HUDEP-2 (cell line): ENCODE data around the gene TTLL11.

Experiments used
- DNase-seq, 76 experiments: peaks; one replicate each; lab custom pipeline; 2025; ENCODE audit not compliant: unreplicated experiment in 76 of 76; lab: John Stamatoyannopoulos, UW

Gene TTLL11

DNA sequence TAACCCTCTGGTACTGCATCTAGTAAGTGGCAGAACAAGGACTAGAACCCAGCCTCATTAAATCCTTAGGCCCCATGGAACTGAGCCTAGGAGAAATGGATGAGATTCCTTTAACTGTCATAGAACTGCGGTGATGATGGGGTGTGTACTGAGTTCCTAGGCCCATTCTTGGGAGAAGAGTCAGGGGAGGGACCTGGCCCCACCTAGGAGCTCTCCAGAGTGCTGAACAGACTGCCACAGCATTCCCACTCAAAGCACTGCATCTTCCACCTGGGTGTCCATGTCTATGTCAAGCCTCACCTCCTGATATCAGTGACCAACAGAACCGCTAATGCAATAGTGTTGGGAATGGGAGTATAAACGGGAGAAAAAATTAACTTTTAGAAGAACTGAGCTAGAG, 36.6 kb downstream of the TTLL11 start:
- DNase-seq = peak in 8 of 76 experiments; percentile 2 to 30 (median 8)

DNA sequence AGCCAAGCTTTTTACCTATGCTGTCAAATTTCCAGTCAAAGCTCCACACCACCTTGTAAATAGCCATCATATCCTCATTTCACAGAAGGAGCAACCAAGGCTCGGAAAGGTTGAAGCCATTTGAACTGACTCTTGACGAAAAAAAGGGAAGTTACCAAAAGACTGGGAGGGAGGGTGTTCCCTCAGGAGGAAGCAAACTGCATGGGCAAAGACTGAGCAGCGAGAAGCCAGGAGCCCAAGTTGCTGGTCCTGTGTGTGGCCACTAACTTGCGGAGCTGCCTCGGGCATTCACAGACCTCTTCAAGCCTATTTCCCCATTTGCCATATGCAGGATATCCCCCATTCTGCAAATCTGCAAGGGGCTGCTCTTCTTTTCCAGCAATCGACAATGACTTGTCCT, 37.4 kb downstream of the TTLL11 start:
- no peak for DNase-seq

DNA sequence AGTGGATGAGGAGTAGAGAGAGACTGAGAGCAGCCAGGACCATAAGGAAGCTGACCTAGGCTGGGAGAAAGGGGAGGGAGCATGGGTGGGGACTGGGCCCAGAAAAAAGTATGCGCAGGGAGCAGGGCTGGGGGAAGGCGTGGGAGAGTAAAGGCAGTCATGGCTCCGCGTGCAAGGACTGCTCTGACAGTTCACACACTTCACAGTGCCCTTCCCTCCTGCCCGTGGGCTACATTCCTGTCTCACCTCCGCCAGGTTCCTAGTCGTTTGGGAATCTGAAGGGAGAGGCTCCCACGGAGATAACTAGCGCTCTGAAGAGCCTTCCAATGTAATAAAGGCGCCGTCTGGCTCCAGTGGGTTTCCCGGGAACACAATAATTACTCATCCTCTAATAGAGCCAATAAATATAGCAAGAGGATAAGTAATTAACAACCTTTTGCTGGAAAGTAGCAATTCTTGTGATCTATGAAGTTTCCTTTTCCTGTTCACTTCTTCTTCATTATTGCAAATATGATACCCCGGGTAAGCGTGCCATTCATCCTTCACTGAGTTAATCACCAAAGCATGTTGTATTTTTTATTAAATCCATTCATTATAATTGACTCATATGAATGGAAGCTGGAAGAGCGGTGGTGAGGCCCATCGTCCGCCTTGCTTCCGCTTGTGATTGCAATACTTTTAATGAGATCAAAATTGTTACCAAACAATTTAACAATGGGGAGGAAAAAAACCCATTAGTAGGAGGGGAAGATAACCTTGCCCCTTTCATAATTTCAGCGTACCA, 39.3 kb downstream of the TTLL11 start:
- DNase-seq = no peak

DNA sequence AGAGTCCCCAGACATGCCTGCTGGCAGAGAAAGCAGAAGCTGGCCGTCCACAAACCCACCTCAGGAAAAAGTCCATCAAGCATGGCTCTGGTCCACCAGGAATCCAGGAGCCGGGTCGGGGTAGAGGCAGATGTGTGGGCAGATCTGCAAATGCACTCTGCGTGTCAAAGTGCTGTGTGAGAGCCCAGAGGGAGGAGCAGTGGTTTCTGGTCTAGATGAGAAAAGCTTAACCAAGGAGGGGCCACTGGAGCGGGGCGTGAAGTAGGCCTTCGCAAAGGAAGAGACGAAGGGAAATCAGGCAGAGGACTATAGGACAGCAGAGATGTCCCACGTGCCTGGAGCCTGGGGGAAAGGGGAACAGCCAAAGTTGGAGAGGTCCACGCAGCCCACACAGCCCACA, 40.0 kb downstream of the TTLL11 start:
- no peak for DNase-seq

DNA sequence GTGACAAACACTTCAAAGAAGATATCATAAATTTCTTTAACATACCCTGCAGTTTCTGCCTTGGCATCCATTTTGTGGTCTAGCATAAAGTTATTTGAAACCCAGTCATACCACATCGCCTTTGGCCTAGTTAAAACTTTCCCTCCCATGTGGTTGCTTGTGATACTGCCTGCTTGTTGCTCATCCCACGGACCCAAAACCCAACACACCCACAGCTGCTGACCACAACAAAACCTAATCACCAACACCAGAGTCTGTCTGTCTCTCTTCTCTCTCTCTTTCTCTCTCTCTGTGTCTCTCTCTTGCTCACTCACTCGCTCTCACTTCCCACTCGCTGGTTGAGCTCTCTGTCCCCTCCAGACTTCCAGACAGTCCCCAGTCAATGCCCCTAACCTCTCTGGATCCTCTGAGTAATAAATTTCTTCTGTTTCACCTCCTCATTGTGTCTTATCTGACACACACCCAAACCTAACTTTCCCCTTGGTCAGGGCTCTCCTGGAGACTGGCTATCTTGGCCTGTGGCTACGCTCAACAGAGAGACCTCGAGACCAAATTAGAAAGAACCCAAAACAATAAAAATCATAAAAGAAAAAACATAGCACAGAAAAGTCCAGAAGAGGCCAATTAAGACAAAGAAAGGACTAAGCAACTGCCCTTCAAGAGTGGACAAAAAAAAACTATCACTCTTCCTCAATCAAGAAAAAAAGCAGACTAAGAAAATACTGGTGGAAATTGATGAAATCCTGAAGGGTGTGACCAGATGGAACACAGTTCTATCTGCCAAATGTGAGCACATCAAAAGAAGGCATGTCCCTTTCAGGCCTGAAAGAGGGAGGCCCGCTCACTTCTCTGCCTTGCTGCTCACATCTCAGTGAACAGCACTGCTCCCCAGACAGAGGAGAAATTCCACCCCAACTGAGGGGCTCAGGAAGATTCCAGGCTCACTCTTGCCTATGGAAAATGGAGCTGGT, 41.5 kb downstream of the TTLL11 start:
- DNase-seq = peak in 72 of 76 experiments; percentile 29 to 92 (median 68)

DNA sequence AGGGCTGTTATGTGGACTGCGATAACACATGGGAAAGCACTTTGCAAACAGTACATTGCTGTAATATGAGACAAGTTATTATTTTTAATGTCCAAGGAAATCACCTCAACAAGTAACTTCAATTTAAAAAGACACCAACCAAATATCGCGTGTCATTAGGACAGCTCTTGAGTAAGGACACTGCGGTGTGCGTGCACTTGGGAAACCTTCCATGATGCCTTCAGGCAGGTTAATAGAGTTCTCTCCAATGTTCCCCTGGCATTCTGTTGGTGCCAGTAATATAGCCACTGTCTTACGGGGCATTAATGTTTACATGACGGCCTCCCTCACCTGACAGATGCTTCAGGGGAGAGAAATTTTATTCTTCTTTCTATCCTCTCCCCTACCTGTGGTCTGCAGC, 42.9 kb downstream of the TTLL11 start:
- DNase-seq = no peak

DNA sequence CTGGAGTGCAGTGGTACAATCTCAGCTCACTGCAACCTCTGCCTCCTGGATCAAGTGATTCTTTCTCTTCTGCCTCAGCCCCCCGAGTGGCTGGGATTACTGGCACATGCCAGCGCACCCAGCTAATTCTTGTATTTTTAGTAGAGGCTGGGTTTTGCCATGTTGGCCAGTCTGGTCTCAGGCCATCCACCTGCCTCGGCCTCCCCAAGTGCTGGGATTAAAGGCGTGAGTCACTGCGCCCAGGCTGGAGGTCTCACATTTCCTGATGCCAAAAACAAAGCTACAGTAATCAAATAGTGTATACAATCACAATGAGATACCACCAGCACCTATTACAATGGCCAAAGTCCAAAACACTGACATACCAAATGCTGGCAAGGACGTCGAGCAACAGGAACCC, 51.1 kb downstream of the TTLL11 start:
- DNase-seq = no peak

DNA sequence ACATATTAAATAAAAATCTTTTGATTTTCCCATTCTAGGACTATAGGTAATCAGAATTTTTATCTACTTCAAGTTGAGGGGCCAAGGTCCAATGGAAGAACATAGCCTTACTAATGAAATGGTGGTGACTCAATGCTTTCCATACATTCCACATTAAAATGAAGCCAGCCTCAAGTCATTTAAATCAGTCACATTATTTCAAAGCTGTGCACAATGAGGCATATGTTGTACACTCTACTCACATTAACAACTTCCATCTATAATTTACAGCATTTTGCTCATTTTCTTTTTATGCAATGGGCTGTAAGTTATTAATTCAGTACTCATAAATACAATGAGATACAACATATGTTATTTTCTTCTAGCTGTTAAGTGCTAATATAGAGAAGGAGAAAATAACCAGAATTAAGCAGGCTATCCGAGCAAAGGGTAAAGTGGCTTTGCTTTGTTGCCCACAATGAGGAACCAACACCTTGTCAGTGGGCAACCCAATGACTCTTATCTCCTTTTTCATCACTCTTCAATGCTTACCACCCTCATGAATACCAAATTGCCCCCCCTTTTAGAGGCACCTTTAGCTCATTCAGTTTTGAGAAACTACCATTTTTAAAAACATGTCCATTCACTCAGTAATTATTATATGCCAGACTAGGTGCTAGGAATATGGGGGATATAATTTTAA, 52.4 kb downstream of the TTLL11 start:
- DNase-seq = no peak

DNA sequence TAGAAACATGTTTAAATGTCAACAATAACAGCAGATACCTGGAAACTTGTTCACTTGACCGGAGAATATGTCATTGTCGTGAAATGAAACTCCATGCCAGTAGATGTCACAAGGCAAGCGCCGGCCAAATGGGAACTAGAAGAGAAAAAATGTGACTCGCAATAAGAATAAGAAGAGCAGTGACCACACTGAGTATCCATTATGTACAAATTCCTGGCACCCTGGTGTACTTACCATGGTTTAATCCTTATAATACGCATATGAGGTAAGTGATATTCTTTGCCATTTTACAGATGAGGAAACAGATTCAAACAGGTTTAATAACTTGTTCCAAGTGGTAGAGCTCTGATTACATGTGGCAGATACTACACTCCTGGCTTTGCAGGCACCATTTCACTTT, 53.9 kb downstream of the TTLL11 start:
- no peak for DNase-seq

DNA sequence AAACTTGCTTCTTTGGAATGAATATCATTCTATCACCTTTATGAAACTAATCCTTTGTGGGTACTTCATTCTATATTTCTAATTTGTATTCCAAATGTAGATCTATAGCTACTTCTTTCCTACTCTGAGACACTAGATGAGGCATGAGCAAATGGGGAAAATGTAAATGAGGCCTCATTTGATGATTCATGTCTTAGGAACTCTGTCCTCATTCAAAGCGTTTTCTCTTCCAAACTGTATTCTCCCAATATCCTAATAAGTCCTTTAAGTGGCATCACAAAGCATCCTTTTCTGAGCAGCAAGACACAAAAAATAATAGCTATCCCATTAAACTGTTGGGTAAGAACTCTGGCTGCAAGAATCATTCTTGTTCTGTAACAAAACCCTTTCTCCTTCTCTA, 56.1 kb downstream of the TTLL11 start:
- DNase-seq = no peak

DNA sequence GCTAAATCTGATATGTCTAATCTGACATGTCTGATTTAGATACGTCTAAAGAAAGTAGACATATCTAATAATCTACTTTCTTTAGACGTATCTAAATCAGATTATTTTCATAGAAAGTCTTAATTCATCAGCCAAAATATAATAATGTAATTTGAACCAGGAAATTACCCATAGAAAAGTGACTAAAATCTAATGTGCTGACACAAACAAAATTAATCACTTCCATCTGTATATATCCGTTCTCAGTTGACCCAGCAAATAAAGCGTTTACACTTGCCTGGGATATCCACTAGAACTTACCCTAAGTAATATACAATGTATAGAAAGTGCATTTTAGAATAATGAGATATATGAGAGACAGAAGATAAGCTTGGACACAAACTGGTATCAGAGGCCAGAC, 56.7 kb downstream of the TTLL11 start:
- no peak for DNase-seq

DNA sequence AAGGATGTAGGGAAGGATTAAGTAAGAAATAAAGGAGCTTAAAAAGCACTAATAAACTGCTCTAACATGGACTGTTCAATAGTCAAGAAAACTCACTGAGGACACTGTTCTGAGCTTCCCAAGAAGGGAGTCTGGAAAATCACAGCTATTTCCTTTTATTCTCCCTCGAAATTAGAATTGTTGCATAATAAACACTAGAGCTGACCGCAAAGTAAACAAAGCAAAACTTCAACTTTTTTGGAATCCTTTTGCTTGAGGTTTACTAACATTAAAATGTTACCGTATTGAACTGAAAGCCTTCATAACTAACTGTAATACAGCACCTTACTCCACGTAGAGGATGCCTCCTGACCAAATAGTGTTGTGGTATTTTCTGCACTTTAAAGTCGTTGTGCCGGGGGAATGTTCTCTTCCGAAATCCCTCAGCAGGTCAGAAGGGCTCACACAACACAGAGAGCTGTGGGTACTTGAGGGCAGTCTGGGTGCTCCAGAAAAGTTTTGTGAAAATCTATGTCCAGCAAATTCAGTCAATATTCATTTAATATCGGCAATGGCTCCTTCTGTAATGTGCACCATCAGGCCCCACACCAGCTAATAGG, 59.2 kb downstream of the TTLL11 start:
- no peak for DNase-seq

DNA sequence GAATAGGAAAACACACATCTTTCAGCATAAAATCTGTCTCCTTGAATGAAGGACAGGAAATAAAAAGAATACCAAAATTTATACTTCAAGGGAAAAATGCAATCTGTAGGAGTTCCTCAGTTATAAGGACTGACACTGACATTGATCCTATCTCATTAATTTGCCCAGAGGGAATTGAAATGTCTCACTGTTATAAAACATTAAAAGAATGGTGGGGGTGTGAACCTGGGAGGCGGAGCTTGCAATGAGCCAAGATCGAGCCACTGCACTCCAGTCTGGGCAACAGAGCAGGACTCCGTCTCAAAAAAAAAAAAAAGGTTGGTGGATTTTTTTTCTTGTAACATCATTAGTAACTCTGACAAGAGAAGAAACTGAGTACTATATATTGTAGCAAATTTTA, 60.8 kb downstream of the TTLL11 start:
- DNase-seq = no peak

DNA sequence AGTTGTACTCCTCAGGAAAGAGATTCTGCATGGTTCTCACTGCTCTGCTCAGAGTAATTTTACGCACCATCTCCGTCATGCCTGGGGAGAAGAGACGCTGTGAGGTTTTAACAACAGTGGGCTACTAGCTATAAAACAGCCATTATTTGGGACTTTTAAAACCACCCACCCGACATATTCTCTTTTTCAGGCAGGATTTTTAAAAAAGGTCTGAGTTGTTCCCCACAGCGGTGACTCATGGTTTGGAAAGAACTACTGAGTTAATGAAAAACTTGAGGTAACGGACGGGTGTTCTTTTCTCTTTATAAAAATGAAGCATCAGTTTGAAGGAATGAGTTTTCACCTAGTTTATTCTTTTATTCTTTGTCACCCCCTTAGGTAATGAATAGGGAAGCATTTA, 61.3 kb downstream of the TTLL11 start:
- no peak for DNase-seq

DNA sequence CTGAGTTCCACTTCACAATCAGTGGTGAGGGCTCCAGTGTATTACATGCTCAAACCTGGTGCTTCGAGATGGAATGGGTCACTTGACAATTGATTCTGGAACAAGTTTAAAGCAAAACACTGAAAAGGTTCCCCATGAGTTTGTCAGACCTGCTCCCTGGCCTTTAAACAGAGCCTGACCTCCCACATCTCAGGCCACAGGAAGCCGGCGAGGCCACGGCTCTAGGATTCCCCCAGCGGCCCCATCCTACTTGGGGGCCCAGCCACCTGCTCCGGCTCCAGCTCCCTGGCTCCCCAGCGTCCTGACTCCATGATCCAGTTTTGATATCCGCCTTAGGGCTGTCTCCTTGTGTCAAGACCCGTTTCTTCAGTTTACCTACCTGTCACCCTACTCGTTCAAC, 62.0 kb downstream of the TTLL11 start:
- DNase-seq = no peak

DNA sequence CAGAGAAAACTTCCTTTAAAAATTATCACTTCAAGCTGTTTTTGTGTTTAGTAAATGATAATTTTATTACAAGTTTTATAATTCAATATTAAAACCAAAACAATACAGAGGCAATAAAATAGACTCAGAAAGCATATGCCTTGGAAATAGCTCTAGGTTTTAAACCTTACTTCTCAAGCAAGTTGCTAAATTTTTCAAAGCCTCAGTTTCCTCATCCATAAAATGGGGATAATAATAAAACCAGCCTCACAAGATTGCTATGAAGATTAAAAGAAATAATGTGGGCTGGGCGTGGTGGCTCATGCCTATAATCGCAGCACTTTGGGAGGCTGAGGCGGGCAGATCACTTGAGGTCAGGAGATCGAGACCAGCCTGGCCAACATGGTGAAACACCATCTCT, 62.8 kb downstream of the TTLL11 start:
- DNase-seq = no peak

DNA sequence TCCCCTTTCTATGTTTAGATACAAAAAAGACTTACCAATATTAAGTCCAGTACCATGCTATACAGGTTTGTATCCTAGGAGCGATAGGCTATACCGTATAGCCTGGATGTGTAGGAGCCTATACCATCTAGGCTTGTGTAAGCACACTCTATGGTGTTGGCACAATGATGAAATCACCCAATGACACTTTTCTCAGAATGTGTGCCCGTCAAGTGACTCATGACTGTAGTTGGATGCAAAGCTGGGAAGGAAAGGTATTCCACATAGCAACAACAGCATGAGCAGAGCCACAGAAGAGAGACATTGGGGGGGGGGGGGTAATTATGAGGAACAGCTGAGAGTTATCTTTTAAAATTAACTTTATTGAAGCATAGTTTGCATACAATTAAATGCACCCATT, 63.2 kb downstream of the TTLL11 start:
- DNase-seq = no peak

DNA sequence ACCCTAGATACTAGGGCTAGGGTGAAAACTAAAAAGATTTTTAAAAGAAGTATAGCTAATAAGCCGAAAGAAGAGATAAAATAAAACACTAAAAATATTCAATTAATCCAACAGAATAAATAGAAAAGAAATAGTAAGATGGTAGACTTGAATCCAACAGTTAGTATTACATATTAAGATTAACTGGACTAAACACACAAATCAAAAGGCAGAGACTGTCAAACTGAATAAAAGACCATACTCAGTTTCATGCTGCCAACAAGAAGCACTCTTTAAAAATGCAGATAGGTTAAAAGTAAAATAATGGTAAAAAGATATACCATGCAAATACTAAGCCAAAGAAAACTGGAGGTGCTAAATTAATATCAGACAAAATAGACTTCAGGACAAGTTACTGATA, 65.0 kb downstream of the TTLL11 start:
- DNase-seq = no peak

DNA sequence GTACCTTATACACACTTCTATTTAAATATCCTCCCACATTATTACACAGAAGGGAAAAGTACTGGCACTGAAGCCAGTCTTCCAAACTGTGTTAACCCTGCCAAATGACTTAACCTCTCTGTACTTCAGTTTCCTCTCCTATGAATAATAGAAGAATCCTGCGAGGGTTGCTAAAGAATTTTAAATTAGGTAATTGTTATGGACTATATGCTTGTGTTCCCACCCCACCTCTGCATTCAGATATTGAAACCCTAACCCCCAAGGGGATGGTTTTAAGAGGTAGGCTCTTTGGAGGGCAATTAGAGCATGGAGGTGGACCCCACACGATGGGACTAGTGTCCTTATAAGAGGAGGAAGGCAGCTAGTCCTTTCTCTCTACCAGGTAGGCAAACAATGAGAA, 72.7 kb downstream of the TTLL11 start:
- no peak for DNase-seq

DNA sequence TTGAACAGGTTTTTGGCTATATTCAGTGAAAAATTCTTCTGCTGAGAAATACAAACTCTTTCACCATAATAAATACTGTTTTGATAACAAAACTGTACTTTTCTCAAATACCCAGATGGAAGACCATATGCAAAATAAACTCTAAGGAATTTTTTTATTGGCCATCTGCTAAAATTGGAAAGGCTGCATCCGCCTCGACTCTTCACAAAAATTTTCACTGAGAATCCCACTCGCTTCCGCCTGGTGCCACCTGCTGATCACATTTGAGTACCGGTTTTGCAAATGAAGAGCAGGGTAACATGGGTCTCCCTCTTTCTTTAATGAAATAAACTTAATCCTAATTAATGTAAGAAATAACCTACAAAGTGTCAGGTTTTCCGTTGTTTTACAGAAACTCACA, 76.4 kb downstream of the TTLL11 start:
- DNase-seq = no peak

DNA sequence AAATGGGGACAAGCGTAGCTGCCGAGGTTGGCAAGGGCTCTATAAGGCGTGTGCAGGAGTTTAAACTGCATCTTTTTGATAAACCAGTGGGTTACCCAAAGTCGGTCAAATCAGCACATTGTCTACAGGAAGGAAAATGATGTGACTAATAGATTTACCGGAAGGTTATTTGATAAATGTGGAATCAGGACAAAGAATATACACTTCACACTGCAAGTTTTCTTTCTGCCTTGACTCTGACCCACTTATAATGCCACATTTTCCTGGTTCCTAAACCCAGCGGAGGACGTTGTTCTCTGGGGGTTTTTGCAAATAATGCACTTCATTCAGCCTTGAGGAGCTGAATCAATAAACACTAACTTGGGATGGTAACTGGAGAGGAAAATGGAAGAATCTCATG, 76.8 kb downstream of the TTLL11 start:
- DNase-seq = peak in 1 of 76 experiments; percentile 6
